ENCODE data around the gene STARD3NL. TPM values are rescaled to one million over a fixed set of nuclear protein-coding genes. Genes with fewer than 3 reads are reported as not detected.

STARD3NL gene
- total RNA-seq, 2 experiments from 2014 or later: 28.0 to 28.8 TPM

GRCh38 chr7:38160003-38160571 lies 18.0 kb upstream of the STARD3NL start:
- no peak for DNase-seq
- ChIA-PET POLR2A (interaction anchor here (0.6 kb wide), 1 partner anchor 622 kb away, joined by 3 read pairs; no protein-coding TSS in a partner anchor), CTCF (interaction anchor here (0.9 to 1.9 kb wide), 5 partner anchors 8 to 208 kb away, joined by 3 to 4 read pairs (median 3); no protein-coding TSS in a partner anchor)
- no peak for ATAC-seq
- TF ChIP-seq, protein P1, sequence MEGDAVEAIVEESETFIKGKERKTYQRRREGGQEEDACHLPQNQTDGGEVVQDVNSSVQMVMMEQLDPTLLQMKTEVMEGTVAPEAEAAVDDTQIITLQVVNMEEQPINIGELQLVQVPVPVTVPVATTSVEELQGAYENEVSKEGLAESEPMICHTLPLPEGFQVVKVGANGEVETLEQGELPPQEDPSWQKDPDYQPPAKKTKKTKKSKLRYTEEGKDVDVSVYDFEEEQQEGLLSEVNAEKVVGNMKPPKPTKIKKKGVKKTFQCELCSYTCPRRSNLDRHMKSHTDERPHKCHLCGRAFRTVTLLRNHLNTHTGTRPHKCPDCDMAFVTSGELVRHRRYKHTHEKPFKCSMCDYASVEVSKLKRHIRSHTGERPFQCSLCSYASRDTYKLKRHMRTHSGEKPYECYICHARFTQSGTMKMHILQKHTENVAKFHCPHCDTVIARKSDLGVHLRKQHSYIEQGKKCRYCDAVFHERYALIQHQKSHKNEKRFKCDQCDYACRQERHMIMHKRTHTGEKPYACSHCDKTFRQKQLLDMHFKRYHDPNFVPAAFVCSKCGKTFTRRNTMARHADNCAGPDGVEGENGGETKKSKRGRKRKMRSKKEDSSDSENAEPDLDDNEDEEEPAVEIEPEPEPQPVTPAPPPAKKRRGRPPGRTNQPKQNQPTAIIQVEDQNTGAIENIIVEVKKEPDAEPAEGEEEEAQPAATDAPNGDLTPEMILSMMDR (IDR thresholded peaks at IDR 0.05): no peak
- Mint-ChIP-seq H3K27me3 (peaks cover 4% of the 10 kb centered on the region), H3K27ac (no peak overlapping the region), H3K4me1 (ENCODE audit: low read depth) (no peaks in the 10 kb centered on the region), H3K4me3 (no peak overlapping the region), H3K9me3 (no peaks in the 10 kb centered on the region), H3K36me3 (ENCODE audit: low read depth) (no peaks in the 10 kb centered on the region)
- intact Hi-C loops (cut with micrococcal nuclease): no loop called here

- intact Hi-C loops (cut with micrococcal nuclease): no loop called here
- TF ChIP-seq, protein P1 (IDR thresholded peaks at IDR 0.05): no peak
- POLR2A ChIA-PET: no interaction called here
- no peaks in the 10 kb centered on the region for H3K4me1 Mint-ChIP-seq (ENCODE audit: low read depth)
- H3K27ac Mint-ChIP-seq: no peak overlapping the region
- CTCF ChIA-PET: interaction anchor here (0.8 kb wide), 1 partner anchor 9 kb away, joined by 3 read pairs; no protein-coding TSS in a partner anchor
- H3K4me3 Mint-ChIP-seq: no peak overlapping the region
- no peaks in the 10 kb centered on the region for H3K36me3 Mint-ChIP-seq (ENCODE audit: low read depth)
- H3K27me3 Mint-ChIP-seq: peaks cover 5% of the 10 kb centered on the region
- ATAC-seq: no peak
- no peaks in the 10 kb centered on the region for H3K9me3 Mint-ChIP-seq
- DNase-seq: no peak
Measured at GRCh38 chr7:38162036-38162435, 16.0 kb upstream of the STARD3NL start.

- intact Hi-C loops (cut with micrococcal nuclease): no loop called here
- CTCF ChIA-PET: interaction anchor here (1.2 kb wide), 2 partner anchors 23 to 52 kb away, joined by 3 read pairs; no protein-coding TSS in a partner anchor
- Mint-ChIP-seq H3K4me3 (no peak overlapping the region), H3K27me3 (peaks cover 5% of the 10 kb centered on the region), H3K27ac (no peak overlapping the region), H3K9me3 (no peaks in the 10 kb centered on the region), H3K36me3 (ENCODE audit: low read depth) (no peaks in the 10 kb centered on the region), H3K4me1 (ENCODE audit: low read depth) (peaks cover 5% of the 10 kb centered on the region)
- no peak for DNase-seq
- ATAC-seq: no peak
- POLR2A ChIA-PET: interaction anchor here (0.6 kb wide), 1 partner anchor 10 kb away, joined by 3 read pairs; no protein-coding TSS in a partner anchor
- TF ChIP-seq, protein P1 (IDR thresholded peaks at IDR 0.05): no peak
Measured at GRCh38 chr7:38163671-38164070, 14.4 kb upstream of the STARD3NL start.

- intact Hi-C loops (cut with micrococcal nuclease): no loop called here
- ChIA-PET POLR2A (no interaction called here), CTCF (interaction anchor here (1.0 to 1.2 kb wide), 5 partner anchors 47 to 190 kb away, joined by 3 to 4 read pairs (median 3); no protein-coding TSS in a partner anchor)
Measured at GRCh38 chr7:38168890-38169570, 9.0 kb upstream of the STARD3NL start.

More at GRCh38 chr7:38168890-38169570, 9.0 kb upstream of the STARD3NL start:
- Mint-ChIP-seq H3K27ac (no peak overlapping the region), H3K27me3 (peaks cover 1% of the 10 kb centered on the region), H3K36me3 (ENCODE audit: low read depth) (no peaks in the 10 kb centered on the region), H3K4me1 (ENCODE audit: low read depth) (peaks cover 24% of the 10 kb centered on the region), H3K9me3 (no peaks in the 10 kb centered on the region), H3K4me3 (no peak overlapping the region)
- TF ChIP-seq, protein P1 (IDR thresholded peaks at IDR 0.05): no peak
- ATAC-seq (no peak), DNase-seq (no peak)
